ENCODE data around the gene MYF5. TPM values are rescaled to one million over a fixed set of nuclear protein-coding genes. Genes with fewer than 3 reads are reported as not detected.

Gene MYF5
- total and polyA plus RNA-seq, 2 of the 4 experiments (the other 2 are of a cell fraction): not detected

DNA sequence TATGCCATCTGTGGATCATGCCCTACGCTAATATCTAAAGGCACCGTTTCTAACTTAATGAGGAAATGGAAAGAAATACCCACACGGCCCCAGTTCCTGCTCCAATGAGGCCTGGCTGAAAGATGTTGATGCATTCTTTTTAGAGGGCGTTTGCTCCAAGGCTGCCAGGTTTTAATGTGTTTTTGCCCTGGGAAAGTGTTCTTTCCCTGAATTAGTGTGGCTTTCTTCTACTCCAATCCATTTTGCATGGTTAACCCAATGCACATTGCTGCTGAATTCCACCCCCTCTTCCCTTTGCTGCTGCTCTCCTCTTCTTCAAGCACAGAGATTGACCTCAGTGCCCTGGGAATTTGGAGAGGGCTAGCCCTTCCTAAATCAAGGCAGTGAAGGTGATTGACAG, 1.1 kb downstream of the MYF5 start:
- Histone ChIP-seq H2BK5ac (ENCODE audit: low read depth, low read length, poor library complexity, severe bottlenecking) (no peak overlapping the region), H4K20me1 (ENCODE audit: insufficient read depth, low read length) (no peaks in the 10 kb centered on the region), H4K5ac (ENCODE audit: low read depth, low read length) (no peak overlapping the region), H3K79me1 (ENCODE audit: low read depth in 1 of 2, low read length in 2 of 2) (no peaks in the 10 kb centered on the region), H2BK20ac (ENCODE audit: low read depth, low read length) (no peak overlapping the region), H3K4ac (ENCODE audit: low read depth, low read length) (no peak overlapping the region), H2AK9ac (replicated peaks; ENCODE audit: low read depth, low read length, poor library complexity) (no peak overlapping the region), H3K23ac (ENCODE audit: low read depth, low read length) (no peak overlapping the region), H3K4me3 (ENCODE audit: insufficient read depth, low read depth, low read length) (no peak overlapping the region), H3K18ac (ENCODE audit: low read depth, low read length) (no peak overlapping the region), H3K4me2 (ENCODE audit: low read depth, low read length) (no peak overlapping the region), H3K9me3 (ENCODE audit: control insufficient read depth, insufficient read depth, low read length) (no peaks in the 10 kb centered on the region), H3K9me1 (ENCODE audit: insufficient read depth, low read length) (no peaks in the 10 kb centered on the region), H3K27me3 (ENCODE audit: control insufficient read depth, insufficient read depth, low read length) (no peaks in the 10 kb centered on the region), H4K91ac (ENCODE audit: insufficient read depth, low read depth, low read length) (no peak overlapping the region), H3K36me3 (ENCODE audit: control insufficient read depth, insufficient read depth, low read length) (no peaks in the 10 kb centered on the region), H4K8ac (ENCODE audit: low read depth in 2 of 2, low read length in 2 of 2) (no peak overlapping the region), H3K14ac (replicated peaks; ENCODE audit: low read depth, low read length) (no peak overlapping the region), H2BK120ac (ENCODE audit: low read depth, low read length) (no peak overlapping the region), H3K4me1 (ENCODE audit: control insufficient read depth, insufficient read depth, low read length) (no peaks in the 10 kb centered on the region), H3K27ac (ENCODE audit: insufficient read depth, low read length) (no peak overlapping the region), H3K9ac (ENCODE audit: low read depth, low read length) (no peak overlapping the region), H2AK5ac (ENCODE audit: low read depth, low read length) (no peak overlapping the region), H2BK15ac (ENCODE audit: low read depth, low read length) (no peak overlapping the region), H3K56ac (ENCODE audit: extremely low read depth, insufficient read depth, low read length) (no peak overlapping the region), H2AFZ (replicated peaks; ENCODE audit: low read length, poor library complexity) (no peak overlapping the region)
- no CpG with 5 or more reads among the region's 4 CpGs for WGBS, 2 experiments (ENCODE audit: extremely low coverage in 2 of 2, insufficient read length in 1 of 2)
- intact Hi-C loops (cut with micrococcal nuclease): no loop called here
- BruUV-seq (replicated peaks): no TSS peak
- dilution Hi-C loops (cut with HindIII; ENCODE audit: low sequenced_read_pairs, unreplicated experiment): no loop called here
- ATAC-seq (ENCODE audit: low read depth) (no peak), DNase-seq (no peak)
- TF ChIP-seq CHD1 (IDR thresholded peaks at IDR 0.05; ENCODE audit: low read depth, low read length) (no peak), SMC3 (IDR thresholded peaks at IDR 0.05; ENCODE audit: low read depth, low read length) (no peak), RFX5 (IDR thresholded peaks at IDR 0.05; ENCODE audit: low read depth, low read length) (no peak), MXI1 (IDR thresholded peaks at IDR 0.05; ENCODE audit: borderline replicate concordance, low read depth, low read length) (no peak), RAD21 (IDR thresholded peaks at IDR 0.05; ENCODE audit: low read length) (no peak)
- TF ChIP-seq, protein P1, sequence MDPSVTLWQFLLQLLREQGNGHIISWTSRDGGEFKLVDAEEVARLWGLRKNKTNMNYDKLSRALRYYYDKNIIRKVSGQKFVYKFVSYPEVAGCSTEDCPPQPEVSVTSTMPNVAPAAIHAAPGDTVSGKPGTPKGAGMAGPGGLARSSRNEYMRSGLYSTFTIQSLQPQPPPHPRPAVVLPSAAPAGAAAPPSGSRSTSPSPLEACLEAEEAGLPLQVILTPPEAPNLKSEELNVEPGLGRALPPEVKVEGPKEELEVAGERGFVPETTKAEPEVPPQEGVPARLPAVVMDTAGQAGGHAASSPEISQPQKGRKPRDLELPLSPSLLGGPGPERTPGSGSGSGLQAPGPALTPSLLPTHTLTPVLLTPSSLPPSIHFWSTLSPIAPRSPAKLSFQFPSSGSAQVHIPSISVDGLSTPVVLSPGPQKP (IDR thresholded peaks at IDR 0.05; ENCODE audit: borderline replicate concordance, low read depth, low read length): no peak
- in situ Hi-C loops (cut with MboI; ENCODE audit: low sequenced_read_pairs): no loop called here
- ChIA-PET POLR2A (ENCODE audit: unreplicated experiment) (no interaction called here), CTCF (no interaction called here)
